ENCODE data around the gene SIKE1.
"Not testable (repeated sequence)": the region's sequence is repeated elsewhere in the genome, so short reads cannot be mapped to it uniquely, and the experiment has no call there.

The SIKE1 gene

GRCh38 chr1:114755006-114755931 lies 25.2 kb downstream of the SIKE1 start:
- no peak for DNase-seq (ENCODE audit: low read depth)

GRCh38 chr1:114753702-114754101 lies 26.8 kb downstream of the SIKE1 start:
- DNase-seq (ENCODE audit: low read depth) = not testable (repeated sequence)

DNA sequence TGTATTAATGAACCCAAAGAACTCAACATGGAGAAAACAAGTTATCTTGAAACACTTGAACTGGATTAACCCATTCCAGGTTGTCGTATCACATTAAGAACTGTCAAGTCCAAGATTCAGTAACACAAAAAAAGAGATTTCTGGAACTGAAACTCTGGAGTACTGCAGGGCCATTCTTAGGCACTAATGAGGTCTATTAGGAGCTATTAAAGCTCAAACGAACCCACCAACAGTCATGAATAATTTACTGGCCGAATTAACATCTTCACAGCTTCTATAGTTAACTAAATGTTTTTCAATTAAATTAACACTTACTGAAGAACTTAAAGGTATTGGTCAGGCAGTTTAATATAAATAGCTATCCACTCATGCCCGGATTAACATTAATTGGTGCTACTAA lies 27.3 kb downstream of the SIKE1 start:
- DNase-seq (ENCODE audit: low read depth) = no peak

- no peak for DNase-seq (ENCODE audit: low read depth)
Measured at GRCh38 chr1:114750780-114751179, 29.7 kb downstream of the SIKE1 start.

GRCh38 chr1:114749835-114750234 lies 30.6 kb downstream of the SIKE1 start:
- DNase-seq (ENCODE audit: low read depth) = no peak

- no peak for DNase-seq (ENCODE audit: low read depth)
Measured at GRCh38 chr1:114746450-114747121, 33.9 kb downstream of the SIKE1 start.

- DNase-seq (ENCODE audit: low read depth) = no peak
Measured at GRCh38 chr1:114745291-114745690, 35.2 kb downstream of the SIKE1 start.

- no peak for DNase-seq (ENCODE audit: low read depth)
Measured at GRCh38 chr1:114741963-114742746, 38.3 kb downstream of the SIKE1 start.

- DNase-seq (ENCODE audit: low read depth) = no peak
Measured at GRCh38 chr1:114740331-114740730, 40.2 kb downstream of the SIKE1 start.

- no peak for DNase-seq (ENCODE audit: low read depth)
Measured at GRCh38 chr1:114737314-114737849, 43.1 kb downstream of the SIKE1 start.

- no peak for DNase-seq (ENCODE audit: low read depth)
Measured at GRCh38 chr1:114735479-114735878, 45.0 kb downstream of the SIKE1 start.

DNA sequence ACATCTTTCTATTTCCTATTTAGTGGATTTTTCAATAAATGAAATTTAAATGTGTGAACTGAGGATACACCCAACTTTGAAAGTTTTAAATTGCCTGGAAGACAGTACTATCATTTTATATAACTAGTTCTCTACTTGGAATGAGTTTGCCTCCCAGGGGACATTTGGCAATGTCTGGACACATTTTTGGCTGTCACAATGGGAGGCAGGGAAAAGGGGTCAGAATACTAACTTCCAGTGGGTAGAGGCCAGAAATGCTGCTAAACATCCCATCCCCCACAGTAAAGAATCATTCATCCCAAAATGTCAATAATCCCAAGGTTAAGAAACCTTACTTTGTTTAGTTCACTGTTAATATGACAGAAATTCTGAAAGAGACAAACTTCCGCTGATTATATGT lies 50.7 kb downstream of the SIKE1 start:
- no peak for DNase-seq (ENCODE audit: low read depth)

DNA sequence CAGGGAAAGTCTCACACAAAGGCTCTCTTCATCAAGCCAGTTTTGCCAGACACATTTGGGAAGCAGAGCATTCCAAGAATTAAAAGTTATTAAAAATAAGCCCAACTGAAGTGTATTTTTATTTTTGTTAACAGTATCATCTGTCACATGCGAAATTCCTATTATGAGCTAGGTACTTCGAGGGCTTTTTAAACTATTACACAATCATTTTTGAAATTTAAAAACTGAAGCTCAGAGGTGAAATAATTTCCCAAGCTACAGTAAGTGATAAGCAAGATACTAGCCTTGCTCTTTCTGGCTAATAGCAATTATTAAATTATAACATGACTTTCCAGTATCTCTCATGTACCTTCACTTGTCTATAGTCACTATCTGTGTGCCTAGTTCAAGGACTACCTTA lies 51.9 kb downstream of the SIKE1 start:
- DNase-seq (ENCODE audit: low read depth) = no peak

DNA sequence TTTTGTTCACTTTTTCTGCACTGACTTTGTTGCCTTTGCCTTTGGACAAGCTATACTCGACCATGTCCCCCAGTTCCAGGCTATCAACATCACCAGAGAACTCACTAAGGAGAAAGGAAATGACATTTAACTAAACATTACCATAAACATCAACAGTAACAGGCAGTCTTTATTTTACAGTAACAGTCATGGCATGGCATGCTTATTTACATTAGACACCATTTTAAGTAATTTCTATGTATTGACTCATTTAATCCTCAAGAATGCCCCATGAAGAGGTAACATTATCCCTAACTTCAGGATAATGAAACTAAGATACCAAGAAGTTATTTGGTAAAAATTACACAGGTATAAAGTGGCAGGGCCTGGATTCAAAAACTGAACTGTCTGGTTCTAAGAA lies 55.3 kb downstream of the SIKE1 start:
- no peak for DNase-seq (ENCODE audit: low read depth)

- DNase-seq (ENCODE audit: low read depth) = no peak
Measured at GRCh38 chr1:114723915-114724314, 56.6 kb downstream of the SIKE1 start.

GRCh38 chr1:114723457-114723856 lies 57.0 kb downstream of the SIKE1 start:
- no peak for DNase-seq (ENCODE audit: low read depth)

DNA sequence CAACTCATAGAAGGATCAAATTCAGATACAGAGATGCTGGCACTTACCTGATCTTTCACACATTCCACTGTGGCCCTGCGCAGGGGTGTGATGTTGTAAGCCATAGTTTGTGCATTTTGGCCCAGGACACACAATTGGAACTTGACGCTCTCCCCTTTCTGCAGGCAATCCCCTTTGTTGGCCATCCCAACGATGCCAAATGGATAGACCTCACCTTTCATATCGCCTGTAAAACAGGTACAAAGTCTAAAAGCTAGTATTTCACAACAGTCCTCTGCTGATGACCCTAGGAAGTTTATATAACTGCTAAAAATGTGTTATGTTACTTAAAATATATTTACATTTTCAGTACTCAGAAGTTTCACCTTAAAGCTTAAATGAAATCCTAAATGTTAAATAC lies 60.0 kb downstream of the SIKE1 start:
- DNase-seq (ENCODE audit: low read depth) = no peak
